Measurements from ENCODE around the gene BCAT1. TPM values are rescaled to one million over a fixed set of nuclear protein-coding genes. Genes with fewer than 3 reads are reported as not detected.

BCAT1 gene
- total and polyA plus RNA-seq, 2 experiments from 2014 or later = 53.6 to 181 TPM

GRCh38 chr12:24996102-24996797, 47.3 kb upstream of the BCAT1 start:
- DNase-seq (ENCODE audit: low spot score) (no peak), ATAC-seq (no peak)
- Histone ChIP-seq H3K27ac (ENCODE audit: low read depth) (no peak overlapping the region), H4K20me1 (replicated peaks; ENCODE audit: insufficient read depth) (no peaks in the 10 kb centered on the region), H3K36me3 (ENCODE audit: insufficient read depth) (no peaks in the 10 kb centered on the region), H3K4me2 (no peak overlapping the region), H3K79me2 (replicated peaks; ENCODE audit: insufficient read depth) (no peaks in the 10 kb centered on the region), H3K9me2 (ENCODE audit: insufficient read depth) (no peaks in the 10 kb centered on the region), H2AFZ (no peak overlapping the region), H3K4me1 (ENCODE audit: insufficient read depth) (no peaks in the 10 kb centered on the region), H3K27me3 (ENCODE audit: insufficient read depth) (no peaks in the 10 kb centered on the region), H3F3A (replicated peaks; ENCODE audit: low read depth) (no peaks in the 10 kb centered on the region), H3K4me3 (no peak overlapping the region)
- H3K36me3 Mint-ChIP-seq (ENCODE audit: low read depth) = no peaks in the 10 kb centered on the region
- no peaks in the 10 kb centered on the region for H3K9me3 Mint-ChIP-seq
- H3K27me3 Mint-ChIP-seq (ENCODE audit: insufficient read depth, low read depth, poor library complexity) = no peaks in the 10 kb centered on the region
- H3K4me1 Mint-ChIP-seq = no peaks in the 10 kb centered on the region
- TF ChIP-seq EZH2phosphoT487 (IDR thresholded peaks at IDR 0.05; ENCODE audit: unreplicated experiment) = no peak
- no peak for TF ChIP-seq CTCF (conservative IDR thresholded peaks at IDR 0.05; ENCODE audit: low read depth in 2 of 2)
- TF ChIP-seq POLR2AphosphoS5 (IDR thresholded peaks at IDR 0.05; ENCODE audit: low read depth) = no peak
- TF ChIP-seq REST (IDR thresholded peaks at IDR 0.05; ENCODE audit: unreplicated experiment) = no peak
- TF ChIP-seq ETS1 (IDR thresholded peaks at IDR 0.05) = no peak
- TF ChIP-seq NANOG (IDR thresholded peaks at IDR 0.05; ENCODE audit: borderline replicate concordance) = no peak
- TF ChIP-seq CREB1 (CRISPR knock-in tag; IDR thresholded peaks at IDR 0.05; ENCODE audit: low read depth) = no peak
- no peak for TF ChIP-seq ZNF331 (CRISPR knock-in tag; IDR thresholded peaks at IDR 0.05; ENCODE audit: low read depth)
- TF ChIP-seq EZH2 (IDR thresholded peaks at IDR 0.05; ENCODE audit: low read depth, unreplicated experiment) = no peak
- TF ChIP-seq ZNF114 (CRISPR knock-in tag; IDR thresholded peaks at IDR 0.05) = no peak
- no peak for TF ChIP-seq STAT1 (IDR thresholded peaks at IDR 0.05; ENCODE audit: unreplicated experiment)
- TF ChIP-seq ZNF462 (CRISPR knock-in tag; IDR thresholded peaks at IDR 0.05) = no peak
- TF ChIP-seq JUNB (IDR thresholded peaks at IDR 0.05; ENCODE audit: unreplicated experiment) = no peak
- no peak overlapping the region for H3K4me3 Mint-ChIP-seq
- H3K27ac Mint-ChIP-seq = no peak overlapping the region
